Vagina (tissue), 2 donors: ENCODE results near the gene PALLD.

ENCODE experiments used
- CTCF ChIP-seq, 3 experiments: fragments of 450-650 bp in 2 of 3; fragments of 200-600 bp in 1 of 3; sonication (generic) in 1 of 3; IDR thresholded peaks; one replicate each; pipeline ENCODE4 v1.5.1; 2017 to 2019; ENCODE audit warnings: antibody characterized with exemption in 3 of 3, mild to moderate bottlenecking in 2 of 3, moderate library complexity in 2 of 3
- POLR2A ChIP-seq, 2 donors: fragments of 450-650 bp; IDR thresholded peaks; one replicate each; pipeline ENCODE4 v1.6.1; 2017; ENCODE audit warnings: antibody characterized with exemption in 2 of 2, mild to moderate bottlenecking in 2 of 2, moderate library complexity in 2 of 2

DNA sequence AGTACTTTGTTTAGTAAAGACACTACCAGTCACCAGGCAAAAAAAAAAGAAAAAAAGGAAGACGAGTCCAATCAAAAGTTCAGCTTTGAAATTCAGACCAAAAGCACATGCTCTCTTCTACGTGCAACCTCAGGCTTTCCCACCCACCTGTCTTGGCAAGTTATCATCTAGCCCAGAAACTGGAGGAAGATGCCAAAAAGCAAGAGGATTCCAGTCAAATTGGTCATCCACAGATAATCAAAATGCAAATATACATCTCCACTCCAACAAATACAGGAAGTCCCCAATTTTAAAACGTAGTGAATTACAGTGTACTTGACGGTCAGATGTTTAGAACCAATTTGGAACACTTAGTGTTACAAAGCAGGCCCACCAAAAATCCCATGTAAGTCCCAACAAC lies 96.5 kb downstream of the PALLD start:
- TF ChIP-seq POLR2A (IDR thresholded peaks at IDR 0.05) (no peak), CTCF (IDR thresholded peaks at IDR 0.05) (no peak)
